ENCODE measurements around the gene MYMX. TPM values are rescaled to one million over a fixed set of nuclear protein-coding genes. Genes with fewer than 3 reads are reported as not detected.
A peak's percentile ranks its signal among the peaks of the same experiment; 100 is the strongest.

MYMX gene
- total RNA-seq, 6 experiments from 2014 or later = not detected

DNA sequence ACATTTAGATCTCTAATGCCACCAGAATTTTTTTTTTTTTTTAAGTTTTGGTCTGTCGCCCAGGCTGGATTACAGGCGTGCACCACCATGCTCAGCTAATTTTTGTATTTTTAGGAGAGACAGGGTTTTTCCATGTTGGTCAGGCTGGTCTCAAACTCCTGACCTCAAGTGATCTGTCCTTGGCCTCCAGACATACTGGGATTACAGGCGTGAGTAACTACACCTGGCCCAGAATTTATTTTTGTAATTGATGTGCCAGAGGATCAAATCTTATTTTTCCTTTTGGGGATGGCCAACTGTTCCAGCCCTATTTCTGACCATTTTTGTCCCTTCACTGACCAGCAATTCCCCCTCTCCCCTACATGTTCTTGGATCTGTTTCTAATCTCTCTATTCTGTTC lies 18.0 kb upstream of the MYMX start:
- Histone ChIP-seq H3K4me1 (no peaks in the 10 kb centered on the region), H3K27me3 (no peaks in the 10 kb centered on the region), H3K9me3 (no peaks in the 10 kb centered on the region), H3K27ac (no peak overlapping the region), H3K36me3 (no peaks in the 10 kb centered on the region), H3K4me3 (no peak overlapping the region)
- no peak for DNase-seq
- intact Hi-C loops (cut with DNase I) = no loop called here
- 77% methylated on average over 3 of the region's 3 CpGs for WGBS (ENCODE audit: insufficient coverage, low coverage, low lambda C conversion rate, missing lambda C conversion rate)
- no peak for ATAC-seq
- TF ChIP-seq POLR2A (IDR thresholded peaks at IDR 0.05) = no peak

DNA sequence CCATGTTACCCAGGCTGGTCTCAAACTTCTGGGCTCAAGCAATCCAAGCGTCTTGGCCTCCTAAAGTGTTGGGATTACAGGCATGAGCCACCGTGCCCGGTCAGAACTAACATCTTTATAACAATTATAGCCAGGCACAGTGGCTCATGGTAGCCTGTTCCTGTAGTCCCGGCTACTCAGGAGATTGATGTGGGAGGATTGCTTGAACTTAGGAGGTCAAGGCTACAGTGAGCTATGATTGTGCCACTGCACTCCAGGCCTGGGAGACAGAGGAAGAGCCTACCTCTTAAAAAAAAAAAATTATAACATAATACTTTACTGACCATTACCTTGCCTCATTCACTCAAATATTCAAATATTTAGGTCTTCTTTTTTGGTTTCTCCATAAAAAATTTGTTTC lies 16.8 kb upstream of the MYMX start:
- H3K4me1 ChIP-seq = no peaks in the 10 kb centered on the region
- no CpG with 5 or more reads among the region's 4 CpGs for WGBS (ENCODE audit: insufficient coverage, low coverage, low lambda C conversion rate, missing lambda C conversion rate)
- no peak overlapping the region for H3K27ac ChIP-seq
- intact Hi-C loops (cut with DNase I) = no loop called here
- DNase-seq (no peak), ATAC-seq (no peak)
- no peak overlapping the region for H3K4me3 ChIP-seq
- H3K9me3 ChIP-seq = no peaks in the 10 kb centered on the region
- H3K27me3 ChIP-seq = no peaks in the 10 kb centered on the region
- H3K36me3 ChIP-seq = no peaks in the 10 kb centered on the region
- TF ChIP-seq POLR2A (IDR thresholded peaks at IDR 0.05) = no peak
- TF ChIP-seq, protein P1, sequence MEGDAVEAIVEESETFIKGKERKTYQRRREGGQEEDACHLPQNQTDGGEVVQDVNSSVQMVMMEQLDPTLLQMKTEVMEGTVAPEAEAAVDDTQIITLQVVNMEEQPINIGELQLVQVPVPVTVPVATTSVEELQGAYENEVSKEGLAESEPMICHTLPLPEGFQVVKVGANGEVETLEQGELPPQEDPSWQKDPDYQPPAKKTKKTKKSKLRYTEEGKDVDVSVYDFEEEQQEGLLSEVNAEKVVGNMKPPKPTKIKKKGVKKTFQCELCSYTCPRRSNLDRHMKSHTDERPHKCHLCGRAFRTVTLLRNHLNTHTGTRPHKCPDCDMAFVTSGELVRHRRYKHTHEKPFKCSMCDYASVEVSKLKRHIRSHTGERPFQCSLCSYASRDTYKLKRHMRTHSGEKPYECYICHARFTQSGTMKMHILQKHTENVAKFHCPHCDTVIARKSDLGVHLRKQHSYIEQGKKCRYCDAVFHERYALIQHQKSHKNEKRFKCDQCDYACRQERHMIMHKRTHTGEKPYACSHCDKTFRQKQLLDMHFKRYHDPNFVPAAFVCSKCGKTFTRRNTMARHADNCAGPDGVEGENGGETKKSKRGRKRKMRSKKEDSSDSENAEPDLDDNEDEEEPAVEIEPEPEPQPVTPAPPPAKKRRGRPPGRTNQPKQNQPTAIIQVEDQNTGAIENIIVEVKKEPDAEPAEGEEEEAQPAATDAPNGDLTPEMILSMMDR (IDR thresholded peaks at IDR 0.05) = no peak

GRCh38 chr6:44201200-44201599 lies 15.5 kb upstream of the MYMX start:
- Histone ChIP-seq H3K36me3 (no peaks in the 10 kb centered on the region), H3K4me3 (no peak overlapping the region), H3K4me1 (no peaks in the 10 kb centered on the region), H3K27ac (no peak overlapping the region), H3K27me3 (no peaks in the 10 kb centered on the region), H3K9me3 (no peaks in the 10 kb centered on the region)
- DNase-seq (no peak), ATAC-seq (no peak)
- WGBS (ENCODE audit: insufficient coverage, low coverage, low lambda C conversion rate, missing lambda C conversion rate) = 100% methylated on average over 2 of the region's 3 CpGs
- intact Hi-C loops (cut with DNase I) = no loop called here
- TF ChIP-seq POLR2A (IDR thresholded peaks at IDR 0.05) = no peak
- TF ChIP-seq, protein P1 (IDR thresholded peaks at IDR 0.05) = no peak

DNA sequence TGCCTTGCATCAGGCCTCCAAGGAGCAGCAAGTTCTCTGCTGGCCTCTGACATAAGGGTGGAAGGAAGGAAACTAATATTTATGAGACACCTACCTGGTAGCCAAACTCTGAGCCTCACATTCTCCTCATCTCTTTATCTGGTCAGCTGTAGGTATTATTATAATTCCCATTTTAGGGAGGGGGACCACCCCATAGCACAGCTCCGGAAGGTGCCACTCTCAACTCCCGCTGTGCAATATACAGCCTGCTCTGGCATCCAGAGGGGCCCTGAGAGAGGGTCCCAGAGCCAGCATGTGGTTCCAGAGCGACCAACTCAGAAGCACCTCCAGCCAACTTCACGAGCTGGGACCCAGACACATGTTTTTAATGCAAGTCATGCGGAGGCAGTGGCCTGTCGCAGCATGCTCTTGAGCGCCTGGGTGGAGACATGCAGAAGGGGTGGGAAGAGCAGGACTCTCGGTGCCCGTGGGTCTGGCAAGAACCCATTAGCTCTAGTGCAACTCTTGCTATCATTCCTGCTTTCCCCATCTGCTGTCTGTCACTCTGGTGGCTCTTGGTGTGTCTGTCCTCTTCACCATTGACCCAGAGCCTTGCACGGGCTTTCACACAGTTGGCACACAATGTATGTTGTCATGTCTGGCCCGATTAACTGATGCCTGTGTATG lies 15.0 kb upstream of the MYMX start:
- no peaks in the 10 kb centered on the region for H3K36me3 ChIP-seq
- H3K27me3 ChIP-seq = no peaks in the 10 kb centered on the region
- H3K4me1 ChIP-seq = no peaks in the 10 kb centered on the region
- DNase-seq (no peak), ATAC-seq (peak in 2 of 4 donors; percentile 13 to 46)
- intact Hi-C loops (cut with DNase I) = no loop called here
- TF ChIP-seq POLR2A (IDR thresholded peaks at IDR 0.05) = no peak
- TF ChIP-seq, protein P1 (IDR thresholded peaks at IDR 0.05) = no peak
- H3K27ac ChIP-seq = no peak overlapping the region
- WGBS (ENCODE audit: insufficient coverage, low coverage, low lambda C conversion rate, missing lambda C conversion rate) = 65% methylated on average over 6 of the region's 11 CpGs
- H3K9me3 ChIP-seq = no peaks in the 10 kb centered on the region
- no peak overlapping the region for H3K4me3 ChIP-seq

- ATAC-seq (peak; percentile 28 to 76 (median 56)), DNase-seq (no peak)
- Histone ChIP-seq H3K9me3 (no peaks in the 10 kb centered on the region), H3K27me3 (no peaks in the 10 kb centered on the region), H3K36me3 (no peaks in the 10 kb centered on the region), H3K4me3 (no peak overlapping the region), H3K4me1 (no peaks in the 10 kb centered on the region), H3K27ac (no peak overlapping the region)
- TF ChIP-seq, protein P1 (IDR thresholded peaks at IDR 0.05) = no peak
- no peak for TF ChIP-seq POLR2A (IDR thresholded peaks at IDR 0.05)
- whole genome bisulfite sequencing (ENCODE audit: insufficient coverage, low coverage, low lambda C conversion rate, missing lambda C conversion rate) = 53% methylated on average over 2 of the region's 4 CpGs
- intact Hi-C loops (cut with DNase I) = no loop called here
Observed at GRCh38 chr6:44202332-44202971, 14.3 kb upstream of the MYMX start.

All from right lobe of liver (tissue), 6 donors.